Measurements from ENCODE around the gene DES.
"Not testable (repeated sequence)": the region's sequence is repeated elsewhere in the genome, so short reads cannot be mapped to it uniquely, and the experiment has no call there.

Gene DES

DNA sequence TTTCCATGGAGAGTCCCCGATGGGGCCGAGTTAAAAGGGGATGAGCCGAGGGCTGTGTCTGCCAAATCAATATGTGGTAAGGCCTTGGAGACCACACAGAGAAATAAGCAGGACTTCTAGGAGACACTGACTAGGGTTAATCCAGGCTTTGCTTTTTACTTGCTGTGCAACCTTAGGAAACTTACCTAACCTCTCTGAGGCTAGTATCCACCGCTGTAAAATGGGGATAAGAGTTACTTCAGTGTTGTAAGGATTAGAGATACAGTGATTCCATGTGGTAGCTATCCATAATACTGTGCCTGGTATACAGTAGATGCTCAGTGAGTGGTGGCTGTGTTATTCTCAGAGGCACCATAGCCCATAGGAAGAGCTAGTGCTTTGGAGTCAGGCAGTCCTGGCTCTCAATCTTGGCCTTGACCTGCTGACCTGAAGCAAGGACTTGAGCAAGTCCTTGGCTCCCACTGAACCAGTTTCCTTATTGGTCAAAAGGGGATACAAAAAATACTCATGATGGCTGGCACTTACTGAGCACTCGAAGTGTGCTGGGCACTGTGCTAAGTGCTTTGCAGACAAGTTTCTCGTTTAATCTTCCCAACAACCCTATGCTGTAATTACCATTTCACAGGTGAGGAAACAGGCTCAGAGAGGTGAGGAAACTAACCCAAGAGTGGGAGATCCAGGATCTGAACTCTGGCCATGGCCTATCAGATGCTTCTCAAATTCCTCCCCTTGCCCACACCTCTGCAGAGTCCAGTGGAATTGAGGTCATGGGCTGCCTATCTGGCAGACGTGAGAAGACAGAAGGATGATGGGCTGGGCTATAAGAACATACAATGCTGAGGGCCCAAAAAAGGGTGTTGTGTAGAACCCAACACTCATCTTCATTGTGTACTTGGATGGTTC lies 12.0 kb upstream of the DES start:
- Mint-ChIP-seq H3K4me1 (ENCODE audit: low read depth) (no peaks in the 10 kb centered on the region), H3K9me3 (no peaks in the 10 kb centered on the region), H3K36me3 (ENCODE audit: low read depth) (no peaks in the 10 kb centered on the region), H3K27me3 (peaks cover 4% of the 10 kb centered on the region), H3K27ac (no peak overlapping the region), H3K4me3 (no peak overlapping the region)
- no peak for DNase-seq

DNA sequence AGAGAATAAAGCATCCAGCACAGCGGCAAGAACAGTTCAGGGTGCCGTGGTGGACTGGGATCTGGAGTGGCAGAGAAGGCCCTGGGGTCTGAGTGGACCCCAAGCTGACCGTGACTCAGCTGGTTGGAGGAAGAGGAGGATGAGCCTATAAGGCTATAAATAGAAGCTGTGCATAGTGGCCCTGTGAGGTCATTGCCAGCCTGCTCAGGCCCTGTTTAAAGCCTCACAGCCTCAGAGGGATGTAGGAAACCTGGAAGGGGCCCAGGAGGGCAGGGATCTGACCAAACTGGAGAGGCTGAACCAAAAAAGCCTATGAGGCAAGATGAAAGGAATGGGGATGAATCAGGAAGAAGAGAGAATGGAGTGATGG lies 11.3 kb upstream of the DES start:
- Mint-ChIP-seq H3K27me3 (peaks cover 10% of the 10 kb centered on the region), H3K4me1 (ENCODE audit: low read depth) (no peaks in the 10 kb centered on the region), H3K27ac (no peak overlapping the region), H3K9me3 (peaks cover 3% of the 10 kb centered on the region), H3K4me3 (no peak overlapping the region), H3K36me3 (ENCODE audit: low read depth) (no peaks in the 10 kb centered on the region)
- no peak for DNase-seq

DNA sequence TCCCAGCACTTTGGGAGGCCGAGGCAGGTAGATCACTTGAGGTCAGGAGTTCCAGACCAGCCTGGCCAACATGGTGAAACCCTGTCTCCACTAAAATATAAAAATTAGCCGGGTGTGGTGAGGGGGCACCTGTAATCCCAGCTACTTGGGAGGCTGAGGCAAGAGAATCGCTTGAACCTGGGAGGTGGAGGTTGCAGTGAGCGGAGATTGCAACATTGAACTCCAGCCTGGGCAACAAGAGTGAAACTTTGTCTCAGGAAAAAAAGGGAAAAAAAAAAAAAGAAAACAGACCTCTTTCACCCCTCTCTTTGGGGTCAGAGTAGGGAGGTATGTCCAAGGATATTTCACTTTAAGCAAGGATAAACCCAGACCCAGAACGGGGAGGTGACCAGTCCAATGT lies 10.8 kb upstream of the DES start:
- H3K36me3 Mint-ChIP-seq (ENCODE audit: low read depth); H3K9me3 Mint-ChIP-seq; H3K27ac Mint-ChIP-seq; H3K4me3 Mint-ChIP-seq; H3K4me1 Mint-ChIP-seq (ENCODE audit: low read depth); DNase-seq: not testable (repeated sequence)
- peaks cover 12% of the 10 kb centered on the region for H3K27me3 Mint-ChIP-seq

DNA sequence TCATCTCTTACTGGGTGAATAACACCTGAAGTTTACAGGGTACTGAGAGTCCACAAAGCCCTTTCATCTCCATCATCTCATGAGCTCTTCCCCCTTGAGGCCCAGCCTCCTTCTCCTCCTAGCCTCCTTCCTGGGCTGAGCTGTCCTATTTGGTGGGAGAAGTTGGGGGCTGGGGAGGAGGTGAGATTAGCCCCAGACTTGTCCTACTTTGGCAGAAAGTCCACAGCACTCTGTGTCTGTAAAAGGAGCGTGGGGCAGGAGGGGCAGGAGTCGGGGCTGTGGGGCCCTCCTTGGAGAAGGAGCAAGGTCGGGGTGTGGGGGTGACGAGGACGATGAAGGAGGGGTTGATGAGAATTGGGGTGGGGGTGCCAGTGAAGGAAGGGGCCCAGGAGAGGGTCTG lies 10.0 kb upstream of the DES start:
- no peaks in the 10 kb centered on the region for H3K36me3 Mint-ChIP-seq (ENCODE audit: low read depth)
- H3K9me3 Mint-ChIP-seq: peaks cover 5% of the 10 kb centered on the region
- no peak overlapping the region for H3K27ac Mint-ChIP-seq
- no peak for DNase-seq
- no peaks in the 10 kb centered on the region for H3K4me1 Mint-ChIP-seq (ENCODE audit: low read depth)
- H3K27me3 Mint-ChIP-seq: peaks cover 17% of the 10 kb centered on the region
- no peak overlapping the region for H3K4me3 Mint-ChIP-seq

DNA sequence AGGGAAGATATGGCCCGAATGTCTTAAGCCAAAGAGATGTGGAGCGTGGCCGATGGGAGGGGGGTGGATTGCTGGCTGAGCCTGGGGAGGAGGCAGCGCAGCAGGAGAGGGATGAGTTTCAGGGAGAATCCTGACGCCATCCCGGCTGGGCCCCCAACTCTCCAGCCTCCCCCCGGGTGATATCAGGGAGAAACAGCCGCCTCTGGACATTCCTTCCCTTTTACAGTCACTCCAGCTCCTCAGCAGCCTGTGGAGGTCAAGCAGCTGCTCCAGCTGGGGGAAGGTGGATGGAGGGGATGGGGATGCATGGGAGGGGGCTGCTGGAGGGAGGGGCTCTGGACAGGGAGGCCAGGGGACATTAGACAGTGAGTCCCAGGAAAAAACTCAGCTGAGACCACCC lies 9.5 kb upstream of the DES start:
- H3K36me3 Mint-ChIP-seq (ENCODE audit: low read depth): no peaks in the 10 kb centered on the region
- no peak for DNase-seq
- no peak overlapping the region for H3K27ac Mint-ChIP-seq
- H3K4me1 Mint-ChIP-seq (ENCODE audit: low read depth): no peaks in the 10 kb centered on the region
- peaks cover 5% of the 10 kb centered on the region for H3K9me3 Mint-ChIP-seq
- H3K27me3 Mint-ChIP-seq: peaks cover 21% of the 10 kb centered on the region
- H3K4me3 Mint-ChIP-seq: no peak overlapping the region

DNA sequence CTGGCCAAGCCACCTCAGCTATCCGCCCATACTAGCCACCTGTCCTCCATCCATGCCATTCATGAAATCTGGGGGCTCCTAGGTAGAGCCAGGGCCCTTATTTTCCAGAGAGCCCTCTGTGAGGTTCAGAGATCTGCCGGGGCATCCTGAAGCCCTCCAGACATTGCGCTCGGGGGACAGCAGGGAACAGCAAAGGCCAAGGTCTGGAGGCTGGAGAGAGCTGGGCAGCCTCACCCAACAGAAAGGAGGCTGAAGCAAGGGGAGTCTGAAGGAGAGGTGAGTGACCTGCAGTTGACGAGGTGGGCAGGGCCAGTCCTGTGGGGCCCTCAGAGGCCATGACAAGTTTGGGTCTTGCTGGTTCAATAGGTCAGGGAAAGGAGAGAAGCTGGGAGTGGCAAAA lies 8.6 kb upstream of the DES start:
- Mint-ChIP-seq H3K36me3 (ENCODE audit: low read depth) (no peaks in the 10 kb centered on the region), H3K9me3 (peaks cover 5% of the 10 kb centered on the region), H3K27ac (no peak overlapping the region), H3K27me3 (peaks cover 25% of the 10 kb centered on the region), H3K4me3 (no peak overlapping the region), H3K4me1 (ENCODE audit: low read depth) (no peaks in the 10 kb centered on the region)
- DNase-seq: no peak

DNA sequence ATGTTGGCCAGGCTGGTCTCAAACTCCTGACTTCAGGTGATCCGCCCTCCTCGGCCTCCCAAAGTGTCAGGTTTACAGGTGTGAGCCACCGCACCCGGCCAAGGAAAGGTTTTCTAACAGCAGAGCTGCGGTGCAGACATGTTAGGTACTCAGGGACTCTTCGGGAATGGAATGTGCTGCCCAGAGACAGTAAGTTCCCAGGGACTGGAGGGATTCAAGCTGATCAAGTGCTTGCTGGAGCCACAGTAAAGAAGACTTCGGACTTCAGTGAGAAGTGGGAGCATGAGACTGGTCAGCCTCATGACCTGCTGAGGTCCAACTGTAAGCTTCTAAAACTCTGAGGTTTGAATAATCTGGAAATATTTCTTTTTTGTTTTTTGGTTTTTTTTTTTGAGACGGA lies 7.8 kb upstream of the DES start:
- Mint-ChIP-seq H3K4me1 (ENCODE audit: low read depth) (no peaks in the 10 kb centered on the region), H3K4me3 (no peak overlapping the region), H3K27me3 (peaks cover 25% of the 10 kb centered on the region), H3K36me3 (ENCODE audit: low read depth) (no peaks in the 10 kb centered on the region), H3K27ac (no peak overlapping the region), H3K9me3 (peaks cover 5% of the 10 kb centered on the region)
- DNase-seq: no peak

DNA sequence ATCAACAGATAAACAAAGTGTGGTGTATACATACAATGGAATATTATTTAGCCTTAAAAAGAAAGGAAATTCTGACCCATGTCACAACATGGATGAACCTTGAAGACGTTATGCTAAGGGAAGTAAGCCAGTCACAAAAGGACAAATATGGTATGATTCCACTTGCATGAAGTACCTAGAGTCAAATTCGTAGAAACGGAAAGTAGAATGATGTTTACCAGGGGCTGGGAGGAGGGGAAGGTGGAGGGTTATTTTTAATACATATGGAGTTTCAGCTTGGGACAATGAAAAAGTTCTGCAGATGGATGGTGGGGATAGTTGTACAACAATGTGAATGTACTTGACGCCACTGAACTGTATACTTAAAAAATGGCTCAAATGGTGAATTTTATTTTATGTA lies 3.3 kb upstream of the DES start:
- H3K4me3 Mint-ChIP-seq: no peak overlapping the region
- H3K27me3 Mint-ChIP-seq: peaks cover 41% of the 10 kb centered on the region
- no peak overlapping the region for H3K27ac Mint-ChIP-seq

DNA sequence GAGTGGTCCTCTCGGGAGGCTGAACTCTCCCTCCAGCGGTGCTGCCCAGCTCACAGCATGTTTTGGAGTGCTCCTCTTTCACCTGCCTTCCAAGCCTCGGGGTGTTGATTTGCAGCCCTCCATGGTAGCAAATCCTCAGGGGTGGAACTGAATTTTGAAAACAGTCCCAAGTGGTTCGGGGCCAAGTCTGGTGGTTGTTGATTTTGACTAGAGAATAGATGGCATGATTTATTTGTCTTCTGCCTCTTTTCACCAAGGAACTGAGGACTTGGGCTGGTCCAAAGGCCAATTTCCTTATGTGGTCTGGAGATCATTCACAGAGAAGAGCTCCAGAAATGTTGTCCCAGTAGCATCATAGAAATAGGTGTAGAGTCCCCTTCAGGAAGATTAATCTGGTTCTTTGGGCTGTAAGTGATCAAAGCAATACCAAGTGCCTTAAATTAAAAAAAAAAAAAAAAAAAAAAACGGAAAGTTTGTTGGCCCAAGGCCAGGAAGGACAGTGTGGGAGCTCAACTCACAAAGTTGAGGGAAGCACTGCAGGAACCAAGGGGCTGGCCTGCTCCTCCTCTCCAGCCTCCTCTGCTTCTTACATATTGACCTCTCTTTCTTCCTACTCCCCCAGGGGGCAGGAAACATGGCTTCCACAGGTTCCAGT lies 2.5 kb upstream of the DES start:
- H3K4me3 Mint-ChIP-seq: no peak overlapping the region
- peaks cover 49% of the 10 kb centered on the region for H3K27me3 Mint-ChIP-seq
- H3K27ac Mint-ChIP-seq: no peak overlapping the region
- peaks cover 5% of the 10 kb centered on the region for H3K4me1 Mint-ChIP-seq (ENCODE audit: low read depth)
- peaks cover 5% of the 10 kb centered on the region for H3K9me3 Mint-ChIP-seq
- H3K36me3 Mint-ChIP-seq (ENCODE audit: low read depth): no peaks in the 10 kb centered on the region
- no peak for DNase-seq

More for the DNA sequence above, 3.3 kb upstream of the DES start:
- Mint-ChIP-seq H3K36me3 (ENCODE audit: low read depth) (no peaks in the 10 kb centered on the region), H3K9me3 (peaks cover 5% of the 10 kb centered on the region), H3K4me1 (ENCODE audit: low read depth) (peaks cover 5% of the 10 kb centered on the region)
- no peak for DNase-seq

DNA sequence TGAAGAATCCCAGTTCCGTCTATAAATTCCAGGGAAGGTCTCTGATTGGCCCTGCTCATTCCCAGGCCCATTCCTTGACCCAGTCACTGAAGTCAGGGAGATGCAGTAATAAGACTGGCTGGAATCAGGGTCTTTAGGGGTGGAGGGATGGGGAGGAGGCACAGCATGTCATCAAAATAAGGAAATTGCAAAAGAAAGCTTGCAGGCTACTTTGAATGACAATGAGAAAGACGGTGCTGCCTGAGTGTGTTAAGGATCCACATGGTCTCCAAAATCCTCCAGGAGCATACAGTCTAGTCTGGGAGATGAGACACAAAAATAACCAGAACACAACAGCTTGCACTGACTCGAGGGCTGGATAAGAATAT lies 2.0 kb upstream of the DES start:
- no peak overlapping the region for H3K4me3 Mint-ChIP-seq
- no peak for DNase-seq
- peaks cover 5% of the 10 kb centered on the region for H3K9me3 Mint-ChIP-seq
- H3K27ac Mint-ChIP-seq: no peak overlapping the region
- H3K4me1 Mint-ChIP-seq (ENCODE audit: low read depth): peaks cover 5% of the 10 kb centered on the region
- no peaks in the 10 kb centered on the region for H3K36me3 Mint-ChIP-seq (ENCODE audit: low read depth)
- H3K27me3 Mint-ChIP-seq: peaks cover 54% of the 10 kb centered on the region

DNA sequence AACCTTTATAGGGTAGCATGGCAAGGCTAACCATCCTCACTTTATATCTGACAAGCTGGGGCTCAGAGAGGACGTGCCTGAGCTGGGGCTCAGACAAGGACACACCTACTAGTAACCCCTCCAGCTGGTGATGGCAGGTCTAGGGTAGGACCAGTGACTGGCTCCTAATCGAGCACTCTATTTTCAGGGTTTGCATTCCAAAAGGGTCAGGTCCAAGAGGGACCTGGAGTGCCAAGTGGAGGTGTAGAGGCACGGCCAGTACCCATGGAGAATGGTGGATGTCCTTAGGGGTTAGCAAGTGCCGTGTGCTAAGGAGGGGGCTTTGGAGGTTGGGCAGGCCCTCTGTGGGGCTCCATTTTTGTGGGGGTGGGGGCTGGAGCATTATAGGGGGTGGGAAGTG lies 1.2 kb upstream of the DES start:
- H3K4me3 Mint-ChIP-seq: no peak overlapping the region

DNA sequence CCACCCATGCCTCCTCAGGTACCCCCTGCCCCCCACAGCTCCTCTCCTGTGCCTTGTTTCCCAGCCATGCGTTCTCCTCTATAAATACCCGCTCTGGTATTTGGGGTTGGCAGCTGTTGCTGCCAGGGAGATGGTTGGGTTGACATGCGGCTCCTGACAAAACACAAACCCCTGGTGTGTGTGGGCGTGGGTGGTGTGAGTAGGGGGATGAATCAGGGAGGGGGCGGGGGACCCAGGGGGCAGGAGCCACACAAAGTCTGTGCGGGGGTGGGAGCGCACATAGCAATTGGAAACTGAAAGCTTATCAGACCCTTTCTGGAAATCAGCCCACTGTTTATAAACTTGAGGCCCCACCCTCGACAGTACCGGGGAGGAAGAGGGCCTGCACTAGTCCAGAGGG lies 803 bp upstream of the DES start:
- DNase-seq: no peak

More for the DNA sequence above, 1.2 kb upstream of the DES start:
- Mint-ChIP-seq H3K27me3 (peaks cover 51% of the 10 kb centered on the region), H3K27ac (no peak overlapping the region), H3K4me1 (ENCODE audit: low read depth) (peaks cover 5% of the 10 kb centered on the region), H3K36me3 (ENCODE audit: low read depth) (no peaks in the 10 kb centered on the region), H3K9me3 (peaks cover 2% of the 10 kb centered on the region)
- DNase-seq: no peak

DNA sequence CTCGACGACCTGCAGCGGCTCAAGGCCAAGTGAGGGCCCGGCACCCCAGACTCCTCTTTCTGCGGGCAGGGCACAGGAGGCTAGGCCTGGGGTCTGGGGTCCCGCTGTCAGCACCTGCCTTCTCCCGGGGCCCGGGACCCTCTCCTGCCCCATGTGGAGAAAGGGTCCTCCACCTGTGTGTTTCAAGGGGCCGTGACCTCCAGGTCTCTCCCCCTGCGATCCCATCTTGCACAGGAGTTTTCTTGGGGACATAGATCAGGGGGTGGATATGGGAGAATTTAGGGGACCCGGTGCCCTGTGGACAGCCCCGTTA lies 791 bp downstream of the DES start:
- no peaks in the 10 kb centered on the region for H3K9me3 Mint-ChIP-seq
- H3K27me3 Mint-ChIP-seq: peaks cover 41% of the 10 kb centered on the region
- no peak overlapping the region for H3K4me3 Mint-ChIP-seq
- no peaks in the 10 kb centered on the region for H3K36me3 Mint-ChIP-seq (ENCODE audit: low read depth)
- no peak overlapping the region for H3K27ac Mint-ChIP-seq
- H3K4me1 Mint-ChIP-seq (ENCODE audit: low read depth): peaks cover 5% of the 10 kb centered on the region
- no peak for DNase-seq

More for the DNA sequence above, 803 bp upstream of the DES start:
- H3K4me3 Mint-ChIP-seq: no peak overlapping the region
- no peak overlapping the region for H3K27ac Mint-ChIP-seq
- H3K4me1 Mint-ChIP-seq (ENCODE audit: low read depth): peaks cover 5% of the 10 kb centered on the region
- H3K9me3 Mint-ChIP-seq: peaks cover 2% of the 10 kb centered on the region
- peaks cover 50% of the 10 kb centered on the region for H3K27me3 Mint-ChIP-seq
- no peaks in the 10 kb centered on the region for H3K36me3 Mint-ChIP-seq (ENCODE audit: low read depth)

DNA sequence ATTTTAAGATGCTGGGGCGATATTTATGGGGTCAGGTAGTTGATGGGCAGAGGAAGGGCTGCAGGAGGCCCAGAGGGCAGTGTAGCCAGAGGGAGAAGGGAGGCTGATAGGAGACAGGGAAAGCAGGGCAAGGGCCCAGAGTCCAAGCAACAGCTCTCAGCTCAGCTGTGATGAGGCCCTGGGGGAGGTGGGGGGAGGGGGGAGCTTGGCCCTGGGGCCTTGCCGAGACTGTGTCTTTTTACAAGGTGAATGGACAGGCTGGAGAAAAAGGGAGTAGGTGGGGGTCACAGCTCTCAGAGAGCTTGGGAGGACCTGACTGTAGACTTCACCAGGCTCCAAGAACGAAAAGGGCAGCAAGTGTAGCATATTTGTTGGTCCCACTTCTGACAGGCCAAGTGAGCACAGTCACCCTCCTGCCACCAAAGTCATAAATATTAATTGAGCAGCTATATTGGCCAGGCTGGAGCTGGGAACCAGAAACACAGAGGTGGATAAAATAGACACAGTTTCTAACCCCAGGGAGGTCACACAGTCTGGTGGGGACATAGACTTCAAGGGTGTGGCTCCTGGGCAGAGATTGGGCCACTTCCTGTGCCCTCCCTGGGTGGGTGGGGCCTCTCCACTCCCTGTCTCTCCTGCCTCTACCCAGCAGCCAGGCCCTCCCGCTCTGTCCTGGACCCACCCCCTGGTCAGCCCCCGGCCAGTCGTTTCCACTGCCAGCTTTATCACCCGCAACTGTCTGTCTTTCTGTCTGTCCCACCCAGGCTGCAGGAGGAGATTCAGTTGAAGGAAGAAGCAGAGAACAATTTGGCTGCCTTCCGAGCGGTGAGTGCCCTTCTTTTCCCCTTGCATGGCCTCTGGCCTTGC lies 1.4 kb downstream of the DES start:
- H3K36me3 Mint-ChIP-seq (ENCODE audit: low read depth): no peaks in the 10 kb centered on the region
- peaks cover 5% of the 10 kb centered on the region for H3K4me1 Mint-ChIP-seq (ENCODE audit: low read depth)
- H3K27ac Mint-ChIP-seq: no peak overlapping the region
- no peak overlapping the region for H3K4me3 Mint-ChIP-seq
- DNase-seq: no peak
- no peaks in the 10 kb centered on the region for H3K9me3 Mint-ChIP-seq
- H3K27me3 Mint-ChIP-seq: peaks cover 41% of the 10 kb centered on the region

DNA sequence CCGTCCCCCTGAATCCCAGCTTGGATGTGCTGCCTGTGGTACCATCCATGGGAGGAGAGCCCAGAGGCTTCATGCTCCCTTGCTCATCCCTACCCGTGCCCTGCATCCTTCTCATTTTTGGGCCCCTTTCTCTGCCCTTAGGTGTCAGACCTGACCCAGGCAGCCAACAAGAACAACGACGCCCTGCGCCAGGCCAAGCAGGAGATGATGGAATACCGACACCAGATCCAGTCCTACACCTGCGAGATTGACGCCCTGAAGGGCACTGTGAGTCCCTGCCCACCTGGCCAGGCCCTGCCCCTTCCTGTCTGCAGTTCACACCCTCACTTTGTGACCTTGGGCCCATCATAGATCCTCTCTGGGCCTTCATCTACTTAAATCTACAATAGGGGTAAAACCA lies 2.5 kb downstream of the DES start:
- Mint-ChIP-seq H3K4me1 (ENCODE audit: low read depth) (peaks cover 5% of the 10 kb centered on the region), H3K9me3 (no peaks in the 10 kb centered on the region), H3K4me3 (no peak overlapping the region), H3K27me3 (peaks cover 42% of the 10 kb centered on the region), H3K27ac (no peak overlapping the region), H3K36me3 (ENCODE audit: low read depth) (no peaks in the 10 kb centered on the region)
- DNase-seq: no peak
